Fibroblast of gingiva (primary cell): ENCODE results near the gene DNAJC22.

Experiments used
- DNase-seq: peaks from one replicate; pipeline ENCODE4 v3.0.0-alpha.2; 2011; ENCODE audit warnings: low read depth

The DNAJC22 gene

GRCh38 chr12:49345051-49345824, 1.4 kb upstream of the DNAJC22 start:
- DNase-seq, result no peak

GRCh38 chr12:49345825-49346658, 646 bp upstream of the DNAJC22 start:
- DNase-seq, result no peak

GRCh38 chr12:49347311-49348193, 864 bp downstream of the DNAJC22 start:
- peak; percentile 79 for DNase-seq

GRCh38 chr12:49348781-49349180, 2.1 kb downstream of the DNAJC22 start:
- no peak for DNase-seq

GRCh38 chr12:49349266-49349665, 2.6 kb downstream of the DNAJC22 start:
- no peak for DNase-seq

- DNase-seq, result no peak
Measured at GRCh38 chr12:49352351-49352750, 5.7 kb downstream of the DNAJC22 start.

- no peak for DNase-seq
Measured at GRCh38 chr12:49355913-49356312, 9.2 kb downstream of the DNAJC22 start.

- peak; percentile 65 for DNase-seq
Measured at GRCh38 chr12:49357103-49357678, 10.5 kb downstream of the DNAJC22 start.

GRCh38 chr12:49358483-49359141, 11.9 kb downstream of the DNAJC22 start:
- DNase-seq, result peak; percentile 49

- no peak for DNase-seq
Measured at GRCh38 chr12:49359671-49360070, 13.0 kb downstream of the DNAJC22 start.

GRCh38 chr12:49362077-49362476, 15.4 kb downstream of the DNAJC22 start:
- no peak for DNase-seq

- DNase-seq, result peak; percentile 81
Measured at GRCh38 chr12:49364989-49365388, 18.3 kb downstream of the DNAJC22 start.

- DNase-seq, result peak; percentile 61
Measured at GRCh38 chr12:49365542-49365941, 18.9 kb downstream of the DNAJC22 start.

GRCh38 chr12:49366096-49366651, 19.5 kb downstream of the DNAJC22 start:
- DNase-seq, result no peak

- DNase-seq, result peak; percentile 95
Measured at GRCh38 chr12:49366652-49367380, 20.1 kb downstream of the DNAJC22 start.

- DNase-seq, result no peak
Measured at GRCh38 chr12:49367381-49368239, 20.9 kb downstream of the DNAJC22 start, which contains the start of gene SPATS2. Gene SPATS2, plus strand, starts transcription at chr12:49367462. Its CDS starts 93,551 bp downstream, at chr12:49461013.

GRCh38 chr12:49368240-49368600, 21.5 kb downstream of the DNAJC22 start:
- no peak for DNase-seq

GRCh38 chr12:49369411-49370145, 22.9 kb downstream of the DNAJC22 start:
- peak; percentile 19 for DNase-seq
